Measurements from ENCODE around the gene BRIX1. TPM values are rescaled to one million over a fixed set of nuclear protein-coding genes. Genes with fewer than 3 reads are reported as not detected.

The BRIX1 gene
- total RNA-seq, 2 experiments from 2014 or later: 77.3 to 78.8 TPM

DNA sequence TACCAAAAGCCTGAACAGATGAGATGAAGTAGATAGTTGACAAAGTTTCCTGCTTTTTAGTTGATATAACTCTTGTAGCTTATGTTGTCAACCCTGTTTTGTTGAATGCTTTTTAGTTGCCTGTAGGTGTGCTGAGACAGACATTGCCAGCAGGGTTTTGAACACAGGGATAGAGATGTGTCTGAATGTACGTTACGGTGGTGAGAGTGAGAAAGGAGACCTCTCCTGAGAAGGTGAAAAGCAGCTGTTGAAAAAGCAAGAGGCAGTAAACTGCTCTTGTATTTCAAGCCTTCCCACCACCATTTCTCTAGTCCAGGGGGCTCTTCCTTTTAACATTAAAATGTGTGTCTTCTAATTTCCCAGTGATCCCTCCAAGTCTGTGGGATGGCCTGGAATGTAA, 28.5 kb downstream of the BRIX1 start:
- Mint-ChIP-seq H3K9me3 (no peaks in the 10 kb centered on the region), H3K36me3 (ENCODE audit: low read depth) (peaks cover 45% of the 10 kb centered on the region), H3K27ac (no peak overlapping the region), H3K4me3 (no peak overlapping the region), H3K4me1 (ENCODE audit: low read depth) (no peaks in the 10 kb centered on the region), H3K27me3 (no peaks in the 10 kb centered on the region)
- TF ChIP-seq, protein P1, sequence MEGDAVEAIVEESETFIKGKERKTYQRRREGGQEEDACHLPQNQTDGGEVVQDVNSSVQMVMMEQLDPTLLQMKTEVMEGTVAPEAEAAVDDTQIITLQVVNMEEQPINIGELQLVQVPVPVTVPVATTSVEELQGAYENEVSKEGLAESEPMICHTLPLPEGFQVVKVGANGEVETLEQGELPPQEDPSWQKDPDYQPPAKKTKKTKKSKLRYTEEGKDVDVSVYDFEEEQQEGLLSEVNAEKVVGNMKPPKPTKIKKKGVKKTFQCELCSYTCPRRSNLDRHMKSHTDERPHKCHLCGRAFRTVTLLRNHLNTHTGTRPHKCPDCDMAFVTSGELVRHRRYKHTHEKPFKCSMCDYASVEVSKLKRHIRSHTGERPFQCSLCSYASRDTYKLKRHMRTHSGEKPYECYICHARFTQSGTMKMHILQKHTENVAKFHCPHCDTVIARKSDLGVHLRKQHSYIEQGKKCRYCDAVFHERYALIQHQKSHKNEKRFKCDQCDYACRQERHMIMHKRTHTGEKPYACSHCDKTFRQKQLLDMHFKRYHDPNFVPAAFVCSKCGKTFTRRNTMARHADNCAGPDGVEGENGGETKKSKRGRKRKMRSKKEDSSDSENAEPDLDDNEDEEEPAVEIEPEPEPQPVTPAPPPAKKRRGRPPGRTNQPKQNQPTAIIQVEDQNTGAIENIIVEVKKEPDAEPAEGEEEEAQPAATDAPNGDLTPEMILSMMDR (IDR thresholded peaks at IDR 0.05): no peak
- CTCF ChIA-PET: interaction anchor here (1.2 to 1.7 kb wide), 3 partner anchors 13 to 59 kb away, joined by 3 to 5 read pairs (median 3); no protein-coding TSS in a partner anchor
- POLR2A ChIA-PET: interaction anchor here (0.8 to 2.9 kb wide), 2 partner anchors 15 to 29 kb away, joined by 3 to 11 read pairs; partner anchors contain the start of gene DNAJC21
- DNase-seq (no peak), ATAC-seq (no peak)
- intact Hi-C loops (cut with micrococcal nuclease): no loop called here

DNA sequence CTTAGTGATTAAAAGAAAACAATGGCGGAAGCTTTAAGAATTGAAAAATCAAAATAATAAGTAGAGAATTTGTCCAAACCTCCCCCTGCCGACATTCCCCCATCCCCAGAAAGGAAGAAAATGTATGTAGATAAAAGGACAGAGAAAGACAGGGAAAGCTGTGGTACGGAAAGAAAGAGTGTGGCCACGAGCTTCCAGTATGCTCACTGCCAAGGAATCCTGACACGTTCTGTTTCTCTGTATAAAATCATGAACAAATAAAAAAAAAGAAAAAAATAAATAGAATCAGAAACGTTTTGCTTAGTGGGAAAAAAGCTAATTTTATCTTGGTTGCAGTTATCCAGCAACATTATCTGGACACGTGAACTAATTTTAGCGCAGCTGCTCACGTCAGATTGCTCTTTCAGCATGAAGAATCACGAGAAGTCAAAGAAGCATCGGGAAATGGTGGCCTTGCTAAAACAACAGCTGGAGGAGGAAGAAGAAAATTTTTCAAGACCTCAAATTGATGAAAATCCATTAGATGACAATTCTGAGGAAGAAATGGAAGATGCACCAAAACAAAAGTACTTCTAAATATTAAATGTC, 29.0 kb downstream of the BRIX1 start:
- ATAC-seq (no peak), DNase-seq (no peak)
- H3K4me3 Mint-ChIP-seq: no peak overlapping the region
- POLR2A ChIA-PET: interaction anchor here (0.8 to 2.9 kb wide), 2 partner anchors 15 to 30 kb away, joined by 3 to 11 read pairs; partner anchors contain the start of gene DNAJC21
- no peaks in the 10 kb centered on the region for H3K9me3 Mint-ChIP-seq
- no peaks in the 10 kb centered on the region for H3K27me3 Mint-ChIP-seq
- TF ChIP-seq, protein P1 (IDR thresholded peaks at IDR 0.05): no peak
- CTCF ChIA-PET: interaction anchor here (0.9 to 1.7 kb wide), 3 partner anchors 12 to 59 kb away, joined by 3 to 5 read pairs (median 3); no protein-coding TSS in a partner anchor
- intact Hi-C loops (cut with micrococcal nuclease): no loop called here
- no peaks in the 10 kb centered on the region for H3K4me1 Mint-ChIP-seq (ENCODE audit: low read depth)
- peaks cover 47% of the 10 kb centered on the region for H3K36me3 Mint-ChIP-seq (ENCODE audit: low read depth)
- H3K27ac Mint-ChIP-seq: no peak overlapping the region

DNA sequence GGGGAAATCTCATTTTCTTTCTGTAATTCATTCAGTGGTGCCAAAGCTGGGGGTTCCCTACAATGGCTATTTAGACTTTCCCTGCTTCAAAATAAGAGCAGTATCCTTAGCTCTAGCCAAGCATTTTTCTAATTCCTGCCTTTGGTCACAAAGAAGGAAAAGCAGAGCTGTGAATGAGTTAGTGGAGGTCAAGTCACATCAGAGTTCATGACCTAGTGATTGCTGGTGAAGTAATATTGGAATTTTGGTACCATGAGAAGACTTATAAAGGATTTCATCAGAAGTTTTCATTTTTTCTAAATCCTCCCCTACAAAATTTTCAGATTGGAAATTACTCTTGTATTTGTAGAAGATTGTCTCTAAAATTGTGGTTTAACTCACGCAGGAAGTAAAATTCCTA, 41.8 kb downstream of the BRIX1 start:
- Mint-ChIP-seq H3K27me3 (no peaks in the 10 kb centered on the region), H3K9me3 (no peaks in the 10 kb centered on the region), H3K27ac (no peak overlapping the region), H3K36me3 (ENCODE audit: low read depth) (peaks cover 12% of the 10 kb centered on the region), H3K4me3 (no peak overlapping the region), H3K4me1 (ENCODE audit: low read depth) (peaks cover 17% of the 10 kb centered on the region)
- ATAC-seq: no peak
- CTCF ChIA-PET: interaction anchor here (0.8 to 5.2 kb wide), 2 partner anchors 13 to 45 kb away, joined by 3 to 41 read pairs; no protein-coding TSS in a partner anchor
- TF ChIP-seq, protein P1 (IDR thresholded peaks at IDR 0.05): no peak
- POLR2A ChIA-PET: no interaction called here
- DNase-seq: no peak
- intact Hi-C loops (cut with micrococcal nuclease): no loop called here

DNA sequence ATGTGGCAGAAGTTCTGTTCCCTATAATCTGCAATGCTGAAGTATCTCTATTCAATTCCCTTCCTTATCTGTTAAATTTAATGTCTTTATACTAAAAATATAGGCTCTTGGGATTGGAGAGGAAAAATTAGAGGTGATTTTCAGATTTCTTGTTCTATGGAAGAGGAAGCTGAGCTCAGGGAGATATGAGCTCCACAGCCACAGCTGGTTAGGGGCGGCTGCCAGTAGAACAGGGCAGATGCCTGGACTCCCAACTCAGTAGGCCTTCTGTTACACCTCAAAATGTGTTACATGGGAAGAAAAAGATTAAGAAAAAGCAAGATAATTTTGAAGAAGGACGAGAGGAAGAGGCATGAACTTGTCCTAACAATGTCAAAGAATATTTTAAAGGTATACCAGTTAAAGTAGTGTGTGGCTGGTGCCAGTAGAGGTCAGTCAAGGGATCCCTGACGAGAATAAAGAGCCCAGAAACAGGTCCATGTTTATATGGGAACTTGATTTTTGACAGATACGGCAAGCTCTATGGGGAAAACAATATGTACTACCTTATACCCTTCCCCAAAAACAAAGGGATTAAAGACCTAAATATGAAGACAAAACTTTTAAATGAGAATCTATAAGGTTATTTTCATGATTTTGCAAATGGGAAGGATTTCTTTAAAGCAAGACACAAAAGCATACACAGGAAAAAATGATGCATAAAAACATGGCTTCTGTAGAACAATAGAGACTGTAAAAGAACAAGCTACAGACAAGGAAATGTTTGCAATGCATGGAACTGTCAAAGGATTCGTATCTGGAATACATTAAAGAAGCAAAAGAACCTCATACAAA, 42.6 kb downstream of the BRIX1 start:
- ATAC-seq (peak; percentile 55), DNase-seq (peak; percentile 25)
- TF ChIP-seq, protein P1 (IDR thresholded peaks at IDR 0.05): peak; percentile 55
- no peaks in the 10 kb centered on the region for H3K9me3 Mint-ChIP-seq
- peaks cover 11% of the 10 kb centered on the region for H3K36me3 Mint-ChIP-seq (ENCODE audit: low read depth)
- no peak overlapping the region for H3K27ac Mint-ChIP-seq
- H3K27me3 Mint-ChIP-seq: no peaks in the 10 kb centered on the region
- intact Hi-C loops (cut with micrococcal nuclease): no loop called here
- ChIA-PET POLR2A (interaction anchor here (1.0 to 1.2 kb wide), 2 partner anchors 9 to 43 kb away, joined by 4 to 5 read pairs; partner anchors contain the start of genes BRIX1 and RAD1), CTCF (interaction anchor here (0.8 to 5.2 kb wide), 6 partner anchors 14 to 71 kb away, joined by 3 to 41 read pairs (median 6); no protein-coding TSS in a partner anchor)
- no peak overlapping the region for H3K4me3 Mint-ChIP-seq
- H3K4me1 Mint-ChIP-seq (ENCODE audit: low read depth): peaks cover 17% of the 10 kb centered on the region

All from activated CD8-positive, alpha-beta T cell treated with anti-CD3 and anti-CD28 coated beads for 36 hours (primary cell).